GM18505 (cell line): ENCODE data around the gene ARID2.

ENCODE experiments used
- ATAC-seq: cut with Tn5 transposase; IDR thresholded peaks from one replicate; pipeline ENCODE4 v1.9.1; 2021; ENCODE audit not compliant: unreplicated experiment
- POLR2A ChIP-seq: IDR thresholded peaks from 4 replicates; pipeline ENCODE4 v1.6.1; 2011; ENCODE audit warnings: borderline replicate concordance; ENCODE audit not compliant: insufficient read depth, insufficient read length; ENCODE audit errors: extremely low read depth

The ARID2 gene

DNA sequence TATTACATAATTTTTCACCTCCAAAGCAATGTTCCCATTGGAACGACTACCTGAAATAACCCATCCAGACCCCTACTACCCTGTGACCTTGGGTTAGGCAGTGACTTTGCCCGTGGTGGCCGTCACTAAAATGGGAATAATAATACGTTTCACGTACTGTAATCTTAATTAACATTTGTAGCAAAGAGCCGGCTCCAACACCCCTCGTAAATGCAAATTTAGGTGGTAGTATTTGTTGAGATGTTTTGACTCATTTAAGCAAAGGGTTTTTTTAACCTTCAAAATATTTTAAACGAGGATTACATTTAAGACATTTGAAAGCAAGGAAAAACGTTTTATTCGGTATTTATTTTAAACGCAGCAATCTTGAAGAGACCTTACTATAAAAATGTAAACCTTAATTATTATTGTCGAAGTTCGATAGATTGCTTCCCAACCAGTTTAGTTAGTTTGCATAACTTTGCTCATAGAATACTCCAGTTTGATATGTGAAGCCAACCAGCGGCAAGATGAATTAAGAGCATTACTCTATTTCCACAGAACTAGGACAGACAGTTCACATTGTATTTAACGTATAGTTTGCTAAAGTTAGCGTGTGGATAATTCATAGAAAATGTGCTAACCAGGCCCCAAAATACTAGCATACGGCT is 1.4 kb upstream of the ARID2 start:
- ATAC-seq = no peak
- TF ChIP-seq POLR2A = no peak

DNA sequence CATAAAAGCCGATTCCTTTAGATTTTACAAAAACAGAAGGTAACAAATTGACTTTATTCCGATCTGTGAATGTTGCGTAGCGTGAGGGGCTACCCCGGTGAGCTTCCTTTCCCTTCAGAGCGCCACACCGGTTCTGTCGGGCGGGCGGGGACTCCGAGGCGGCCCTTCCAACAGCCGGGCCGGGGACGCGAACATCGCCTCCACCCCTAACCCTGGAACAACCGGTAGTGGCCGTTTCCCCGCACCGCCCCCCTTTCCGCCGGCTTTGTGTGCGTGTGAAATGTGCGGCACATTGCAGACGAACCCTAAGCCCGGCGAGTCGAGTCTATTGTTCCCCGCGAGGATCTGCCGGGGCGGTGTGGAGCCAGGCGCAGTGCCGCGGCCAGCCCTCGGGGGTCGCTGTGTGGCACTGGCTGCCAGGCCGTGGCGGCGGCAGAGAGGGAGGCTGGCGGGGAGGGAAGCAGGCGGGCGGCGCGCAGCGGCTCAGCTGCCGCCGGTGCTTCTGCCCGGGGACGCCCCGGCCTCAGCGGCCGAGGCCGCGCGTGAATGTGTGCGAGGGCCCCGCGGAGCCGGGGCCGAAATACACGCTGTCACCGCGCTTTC is 775 bp upstream of the ARID2 start:
- peak; percentile 84 for TF ChIP-seq POLR2A
- peak; percentile 55 for ATAC-seq

DNA sequence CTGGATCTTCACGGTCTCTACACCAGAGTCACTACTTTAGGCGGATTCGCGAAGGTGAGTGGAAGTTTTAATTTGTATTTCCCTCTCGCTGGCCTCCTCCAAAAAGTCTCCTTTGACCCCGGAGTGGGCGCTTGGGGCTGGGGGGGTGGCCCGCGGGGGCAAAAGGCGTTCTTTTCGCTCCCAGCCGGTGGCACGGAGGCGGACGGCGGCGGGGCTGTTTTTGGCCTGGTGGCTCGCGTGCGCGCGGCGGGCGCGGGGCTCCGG is 510 bp downstream of the ARID2 start:
- no peak for ATAC-seq
- peak; percentile 16 for TF ChIP-seq POLR2A

DNA sequence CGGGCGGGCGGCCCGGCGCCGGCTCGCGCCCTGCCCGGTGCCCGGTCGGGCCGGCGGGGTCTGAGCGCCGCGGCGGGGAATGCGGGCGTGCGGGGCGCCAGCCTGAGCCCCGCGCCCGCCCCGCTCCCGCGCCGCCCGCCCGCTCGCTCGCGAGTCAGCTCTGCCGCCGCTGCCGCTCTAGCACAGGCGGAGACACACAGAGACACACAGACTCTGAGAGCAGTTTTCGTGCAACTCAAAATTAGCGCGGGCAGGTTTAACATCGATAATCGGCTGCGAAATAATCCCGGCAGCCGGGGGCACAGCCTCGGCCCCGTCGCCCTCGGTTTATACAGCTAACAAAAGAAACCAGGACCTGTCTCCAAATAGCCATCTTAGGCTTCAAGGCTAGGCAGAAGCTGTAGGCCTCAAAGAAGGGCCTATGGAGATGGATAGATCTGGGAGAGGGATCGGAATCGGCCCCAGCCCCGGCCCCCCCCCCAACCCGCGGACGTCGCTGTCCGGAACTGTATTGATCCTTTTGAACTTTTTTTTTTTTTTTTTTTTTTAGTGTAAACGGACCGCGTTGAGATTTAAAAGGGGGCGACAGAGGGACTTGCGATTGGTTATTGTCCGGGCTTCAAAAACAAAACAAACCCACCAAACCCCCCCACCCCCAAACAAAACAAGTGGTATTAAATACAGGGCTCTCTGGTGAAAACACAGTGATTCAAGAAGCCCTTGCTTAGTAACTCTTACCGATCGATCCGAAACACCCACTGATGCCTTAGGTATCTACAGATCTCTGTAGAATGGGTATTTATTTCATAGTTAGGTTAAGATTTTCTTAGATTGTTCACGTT is 1.1 kb downstream of the ARID2 start:
- TF ChIP-seq POLR2A = no peak
- ATAC-seq = no peak

DNA sequence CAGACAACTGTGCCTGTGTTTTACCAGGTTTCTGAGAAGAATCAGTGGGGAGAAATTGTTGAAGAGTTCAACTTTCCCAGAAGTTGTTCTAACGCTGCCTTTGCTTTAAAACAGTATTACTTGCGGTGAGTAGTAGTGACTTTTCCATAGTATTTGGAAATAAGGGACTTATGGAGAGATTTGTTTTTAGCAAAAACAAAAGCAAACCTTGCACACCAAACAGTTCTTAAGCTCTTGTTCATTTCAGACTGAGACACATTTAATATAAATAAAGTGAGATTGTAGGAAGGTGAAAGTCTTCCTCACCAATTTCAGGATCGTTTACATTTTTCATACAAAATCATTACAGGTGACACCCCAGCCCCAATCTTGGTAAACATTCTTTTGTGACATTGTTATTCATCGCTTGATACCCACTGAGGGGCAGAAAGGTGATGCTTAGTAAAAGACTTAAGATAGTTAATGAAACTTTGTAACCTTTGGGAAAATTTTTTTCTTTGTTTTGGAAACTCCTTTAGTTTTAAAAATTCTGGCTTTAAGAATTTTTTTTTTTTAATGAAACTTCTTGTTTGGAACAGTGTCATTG is 1.8 kb downstream of the ARID2 start:
- TF ChIP-seq POLR2A = no peak
- no peak for ATAC-seq

DNA sequence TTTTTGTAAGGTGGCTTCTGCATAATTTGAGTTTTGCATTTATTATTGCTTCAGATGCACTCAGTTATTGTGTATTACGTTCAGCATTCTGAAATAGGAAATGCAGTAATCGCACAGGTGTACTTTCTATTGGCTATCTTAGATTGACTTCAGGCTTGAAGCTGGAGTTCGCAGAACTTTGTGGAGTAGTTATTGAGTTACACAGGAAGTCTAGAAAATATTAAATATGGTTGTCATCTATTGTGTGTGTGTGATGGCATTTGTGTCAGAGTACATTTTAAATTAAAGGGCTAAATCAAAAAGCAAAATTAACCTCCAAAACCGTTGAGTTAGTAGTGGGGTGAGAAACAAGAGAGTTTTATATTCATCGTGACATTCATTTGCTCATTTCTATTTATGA is 2.7 kb downstream of the ARID2 start:
- TF ChIP-seq POLR2A = no peak
- ATAC-seq = no peak

DNA sequence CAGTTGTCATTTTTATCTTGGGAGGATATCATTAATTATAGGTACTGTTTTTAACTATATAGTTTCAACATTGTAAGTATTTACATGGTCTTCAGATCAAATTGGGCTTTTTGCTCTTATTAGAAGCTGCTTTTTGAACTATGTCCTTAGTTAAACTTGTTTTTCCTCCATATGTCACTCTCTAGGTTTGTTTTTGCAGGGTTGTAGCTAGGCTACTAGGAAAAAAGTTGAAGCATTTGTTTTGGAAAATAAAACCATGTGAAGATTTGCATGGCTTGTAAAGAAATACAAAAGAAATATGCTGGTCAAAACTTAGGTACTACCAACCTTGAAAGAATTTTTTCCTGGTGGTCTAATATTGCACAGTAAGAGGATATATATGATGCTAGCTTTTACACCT is 3.4 kb downstream of the ARID2 start:
- no peak for TF ChIP-seq POLR2A
- no peak for ATAC-seq

DNA sequence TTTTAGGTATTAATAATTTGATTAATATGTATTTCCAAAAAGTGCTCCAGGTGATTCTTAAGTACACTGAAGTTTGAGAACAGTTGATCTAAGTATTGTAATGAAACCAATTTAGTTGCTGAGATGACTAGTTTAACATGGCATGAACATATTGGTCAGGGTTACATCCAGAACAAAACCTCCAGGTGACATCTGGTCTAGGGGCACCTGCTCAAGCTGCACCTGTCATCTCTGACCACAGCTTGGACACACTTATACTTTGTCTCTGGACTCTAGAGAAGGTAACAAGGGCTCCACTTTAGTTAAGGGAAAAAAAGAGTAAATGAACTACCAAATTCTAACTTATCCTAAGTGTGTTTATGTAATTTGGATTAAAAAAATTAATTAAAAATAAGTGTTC is 8.1 kb downstream of the ARID2 start:
- TF ChIP-seq POLR2A = no peak
- ATAC-seq = no peak

DNA sequence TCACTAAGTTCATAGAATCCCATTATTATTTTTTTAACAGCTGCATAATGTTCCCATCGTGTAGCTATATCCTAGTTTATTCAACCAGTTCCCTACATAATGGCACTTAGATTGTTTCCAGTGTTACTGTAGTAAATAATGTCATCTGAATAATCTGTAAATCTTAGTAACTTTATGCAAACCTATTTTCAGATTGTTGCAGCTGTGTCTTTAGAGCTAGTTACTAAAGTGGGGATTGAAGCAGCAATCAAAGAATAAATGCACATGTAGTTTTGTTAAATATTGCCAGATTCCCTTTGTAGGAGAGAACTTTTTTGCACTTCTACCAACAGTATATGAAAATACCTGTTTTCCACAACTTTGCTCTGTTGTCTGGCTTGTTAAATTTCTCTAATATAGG is 13.1 kb downstream of the ARID2 start:
- TF ChIP-seq POLR2A = no peak
- no peak for ATAC-seq

DNA sequence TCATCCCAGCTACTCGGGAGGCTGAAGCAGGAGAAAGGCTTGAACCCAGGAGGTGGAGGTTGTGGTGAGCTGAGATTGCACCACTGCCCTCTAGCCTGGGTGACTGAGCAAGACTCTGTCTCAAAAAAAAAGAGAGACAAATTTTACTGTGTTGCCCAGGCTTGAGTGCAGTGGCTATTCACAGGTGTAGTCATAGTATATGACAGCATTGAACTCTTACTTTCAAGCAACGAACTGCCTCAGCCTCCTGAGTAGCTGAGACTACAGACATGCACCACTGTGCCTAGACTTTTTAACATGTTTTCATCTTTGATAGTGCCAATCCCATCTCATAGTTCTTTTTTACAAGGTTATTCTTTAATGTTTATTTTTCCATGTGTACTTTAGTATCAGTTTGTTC is 13.7 kb downstream of the ARID2 start:
- ATAC-seq = no peak
- no peak for TF ChIP-seq POLR2A

DNA sequence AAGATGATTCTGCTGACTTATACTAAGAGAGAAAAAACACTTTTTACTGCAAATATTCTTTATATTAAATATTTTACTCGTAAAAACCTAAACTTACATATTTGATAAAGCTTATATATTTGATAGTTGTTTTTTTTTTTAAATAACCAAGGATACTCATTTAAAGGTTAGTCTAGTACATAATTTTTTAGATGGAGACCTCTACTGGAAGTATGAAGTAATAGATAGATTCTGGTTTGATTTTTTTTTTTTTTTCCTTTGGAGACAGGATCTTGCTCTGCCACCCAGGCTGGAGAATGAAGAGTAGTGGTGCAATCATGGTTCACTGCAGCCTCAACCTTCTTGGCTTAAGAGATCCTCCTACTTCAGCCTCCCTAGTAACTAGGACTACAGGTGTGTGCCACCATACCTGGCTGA is 16.4 kb downstream of the ARID2 start:
- no peak for ATAC-seq
- no peak for TF ChIP-seq POLR2A

DNA sequence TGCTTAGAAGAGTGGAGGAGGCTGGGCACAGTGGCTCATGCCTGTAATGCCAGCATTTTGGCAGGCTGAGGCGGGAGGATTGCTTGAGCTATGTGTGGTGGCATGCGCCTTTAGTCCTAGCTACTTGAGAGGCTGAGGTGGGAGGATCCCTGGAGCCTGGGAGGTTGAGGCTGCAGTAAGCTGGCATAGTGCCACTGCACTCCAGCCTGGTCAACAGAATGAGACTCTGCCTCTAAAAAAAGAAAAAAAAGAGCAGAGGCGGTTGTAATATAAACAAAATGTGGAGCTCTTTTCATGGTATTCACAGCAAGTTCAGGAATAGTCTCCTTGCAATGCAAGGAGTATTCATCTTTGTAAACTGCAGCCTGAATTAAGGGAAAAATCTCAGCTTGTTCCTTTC is 27.2 kb downstream of the ARID2 start:
- no peak for TF ChIP-seq POLR2A
- ATAC-seq = no peak

DNA sequence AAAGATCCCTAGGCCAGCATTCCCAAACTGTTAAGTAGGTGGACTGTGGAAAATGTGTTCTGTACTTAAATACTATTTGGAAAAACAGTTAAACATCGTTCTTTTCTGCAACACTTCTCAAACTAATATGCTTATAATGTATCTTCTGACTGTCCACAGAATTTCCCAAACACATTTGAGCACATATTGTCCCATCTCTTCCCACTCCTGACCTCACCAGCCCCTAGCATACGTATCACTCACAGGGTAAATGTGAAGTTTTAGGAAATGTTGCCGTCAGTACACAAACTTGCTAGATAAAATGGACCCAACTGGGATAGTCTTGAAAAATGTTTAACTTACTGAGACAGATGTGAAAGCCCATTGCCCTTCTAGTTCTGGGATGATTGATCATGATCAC is 27.7 kb downstream of the ARID2 start:
- no peak for ATAC-seq
- TF ChIP-seq POLR2A = no peak

DNA sequence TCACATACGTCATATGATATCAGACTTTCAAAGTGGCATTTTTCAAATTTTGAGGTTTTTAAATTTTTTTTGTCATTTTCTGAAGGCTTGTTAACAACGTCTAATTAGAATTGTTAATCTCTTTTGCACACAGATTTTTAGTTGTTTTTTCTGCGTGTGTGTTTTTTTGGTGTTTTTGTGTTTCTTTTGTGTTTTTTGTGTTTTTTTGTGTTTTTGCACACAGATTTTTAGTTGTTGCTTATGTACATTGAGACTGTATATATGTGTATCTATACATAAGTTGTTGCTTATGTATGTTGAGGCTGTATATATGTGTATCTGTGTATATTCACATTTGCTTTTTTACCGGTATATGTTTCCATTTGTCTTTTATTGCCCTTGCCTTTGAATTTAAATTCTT is 30.8 kb downstream of the ARID2 start:
- TF ChIP-seq POLR2A = no peak
- no peak for ATAC-seq

DNA sequence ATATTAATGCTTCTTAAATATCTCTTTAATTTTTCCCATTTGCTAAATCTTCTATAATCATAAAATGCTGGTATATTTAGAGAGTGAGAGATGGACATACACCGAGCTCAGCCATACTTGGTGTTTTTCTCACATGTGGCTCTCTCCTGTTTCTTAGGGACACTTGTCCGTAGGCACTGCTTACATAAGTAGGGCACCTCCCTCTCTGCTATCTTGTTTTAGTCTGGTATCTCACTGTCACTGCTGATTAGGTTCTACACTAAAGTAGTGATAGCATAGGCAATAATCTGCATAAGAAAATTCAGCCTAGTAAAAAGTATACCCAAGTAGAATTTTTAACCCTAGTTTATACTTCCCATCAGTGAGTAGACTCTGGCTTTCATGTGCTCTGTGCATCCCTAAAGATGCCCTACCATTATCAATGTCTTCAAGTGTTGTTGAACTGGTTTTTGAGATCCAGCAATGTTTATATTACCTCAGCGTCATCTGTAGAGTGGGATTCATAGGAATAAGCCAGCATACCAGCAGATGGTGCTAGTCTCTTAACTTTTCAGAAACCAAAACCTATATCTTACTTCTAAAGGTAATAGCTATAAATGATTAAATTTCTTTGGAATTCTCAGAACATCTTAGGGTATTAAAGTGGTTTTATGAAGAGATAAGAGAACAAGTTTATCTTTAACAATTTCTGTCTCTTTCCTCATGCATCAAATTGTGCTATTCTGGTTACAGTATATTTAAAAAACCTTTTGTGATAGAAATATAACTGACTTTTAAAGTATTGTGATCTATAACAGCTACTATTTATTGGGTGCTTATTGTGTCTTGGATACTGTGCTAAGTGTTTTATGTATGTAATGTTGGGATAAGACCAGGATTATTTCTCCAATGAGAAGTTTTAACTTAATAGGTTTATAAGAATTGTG is 32.9 kb downstream of the ARID2 start:
- TF ChIP-seq POLR2A = no peak
- no peak for ATAC-seq
